GM21423 (cell line): Measurements from ENCODE around the gene HOXB6.

ENCODE experiments used
- ATAC-seq: cut with Tn5 transposase; IDR thresholded peaks from one replicate; pipeline ENCODE4 v1.9.1; 2021; ENCODE audit warnings: mild to moderate bottlenecking, moderate library complexity; ENCODE audit not compliant: unreplicated experiment

Gene HOXB6

DNA sequence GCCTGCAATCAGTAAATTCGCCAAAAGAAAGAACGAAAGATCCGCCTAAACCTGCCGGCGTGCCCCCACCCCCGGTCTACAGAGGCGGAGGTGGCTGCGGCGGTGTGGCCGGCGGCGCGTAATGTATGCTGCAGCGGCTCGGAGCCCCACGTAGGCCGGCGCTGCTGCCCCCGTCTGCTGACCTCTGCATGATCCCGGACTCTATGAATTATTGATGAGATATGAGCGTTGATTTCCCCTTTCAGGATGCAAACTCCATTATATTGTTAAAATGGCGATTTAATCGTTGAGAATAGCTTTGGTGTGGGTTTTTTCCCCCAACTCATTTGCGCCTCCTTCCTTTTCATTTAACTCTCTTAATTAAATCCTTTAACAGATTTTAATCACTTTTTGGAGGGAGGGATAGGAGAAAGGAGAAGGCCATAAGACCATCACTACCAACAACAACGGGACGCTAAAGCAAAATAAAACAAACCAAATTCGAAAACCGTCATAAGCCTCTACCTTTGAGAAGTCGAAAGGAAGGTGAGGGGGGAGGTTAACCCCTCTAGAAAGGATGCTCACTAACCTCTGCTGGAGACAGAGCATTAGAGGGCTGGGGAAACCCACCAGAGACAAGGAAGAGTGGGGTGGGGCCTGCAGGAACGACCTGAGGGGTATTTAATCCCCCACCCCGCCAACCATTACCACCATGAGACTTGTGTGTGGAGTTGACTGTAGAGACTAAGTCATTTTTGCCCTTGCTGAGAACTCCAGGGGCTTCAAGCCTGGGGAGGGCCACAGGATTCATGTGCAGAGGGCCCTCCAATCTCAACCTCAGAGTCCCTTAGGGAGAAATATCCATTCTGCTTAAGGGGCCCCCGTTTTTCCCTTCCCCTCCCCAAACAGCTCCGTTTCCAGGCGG is 18.2 kb downstream of the HOXB6 start:
- ATAC-seq: no peak

DNA sequence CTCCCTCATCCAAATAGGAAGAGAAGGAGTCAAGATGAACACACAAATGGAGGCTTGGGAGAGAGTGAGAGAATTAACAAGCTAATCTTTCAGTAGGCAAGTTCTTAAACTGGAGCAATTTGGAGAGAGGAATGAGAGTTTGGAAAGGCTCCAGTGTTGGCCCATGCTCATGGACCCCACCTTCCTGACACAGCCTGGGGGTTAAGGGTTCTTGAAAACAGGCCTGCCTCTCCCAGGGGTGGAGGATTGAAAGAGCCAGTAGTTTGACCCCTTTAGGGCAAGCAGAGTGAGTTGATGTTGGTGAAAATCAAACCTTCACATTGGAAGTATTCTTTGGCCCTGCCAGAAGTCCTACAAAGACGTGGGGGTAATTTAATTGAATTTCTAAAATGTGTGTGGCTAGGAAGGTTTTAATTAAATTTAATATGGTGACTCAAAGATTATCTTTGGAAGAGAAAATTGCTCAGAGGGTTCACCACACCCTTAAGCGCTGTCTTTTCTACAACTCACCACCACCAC is 20.5 kb downstream of the HOXB6 start:
- no peak for ATAC-seq

DNA sequence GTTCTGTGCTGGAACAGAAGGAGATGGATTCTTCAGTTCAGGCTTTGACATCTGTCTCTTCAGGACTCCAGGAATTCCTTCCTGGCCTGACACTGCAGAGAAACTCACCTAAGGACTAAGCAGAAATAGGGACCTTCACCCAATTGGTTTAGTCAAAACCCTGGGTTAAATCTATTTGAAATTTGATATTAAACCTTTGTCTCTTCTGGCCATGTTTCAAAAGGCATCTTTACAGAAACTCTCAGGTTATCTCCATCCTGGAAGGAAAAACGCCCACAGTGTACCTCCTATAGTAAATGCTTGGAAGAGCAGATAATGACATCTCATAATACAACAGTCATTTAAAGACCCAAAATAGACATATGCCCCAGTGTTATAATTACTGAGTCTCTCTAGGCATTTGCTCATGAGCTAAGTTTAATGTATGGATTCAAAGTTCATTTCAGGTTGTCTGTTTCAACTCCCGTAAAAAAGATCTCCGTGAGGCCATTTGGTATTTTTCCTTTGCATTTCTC is 21.0 kb downstream of the HOXB6 start:
- ATAC-seq: no peak

DNA sequence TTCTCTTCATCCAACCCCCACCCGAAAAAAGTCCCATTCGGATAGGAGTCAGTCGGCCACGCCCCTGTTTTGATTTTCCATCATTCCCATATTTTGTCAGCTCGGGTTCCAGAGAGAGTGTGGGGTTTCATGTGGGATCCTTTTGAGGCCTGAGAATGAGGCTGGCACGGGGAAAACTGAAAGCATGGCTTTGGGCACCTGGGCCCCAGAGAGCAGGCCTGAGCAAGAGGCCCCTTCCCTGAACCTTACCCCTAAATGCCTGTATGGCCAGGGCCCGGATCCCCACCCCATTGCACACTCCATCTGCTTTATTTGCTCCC is 22.1 kb downstream of the HOXB6 start:
- ATAC-seq: no peak

DNA sequence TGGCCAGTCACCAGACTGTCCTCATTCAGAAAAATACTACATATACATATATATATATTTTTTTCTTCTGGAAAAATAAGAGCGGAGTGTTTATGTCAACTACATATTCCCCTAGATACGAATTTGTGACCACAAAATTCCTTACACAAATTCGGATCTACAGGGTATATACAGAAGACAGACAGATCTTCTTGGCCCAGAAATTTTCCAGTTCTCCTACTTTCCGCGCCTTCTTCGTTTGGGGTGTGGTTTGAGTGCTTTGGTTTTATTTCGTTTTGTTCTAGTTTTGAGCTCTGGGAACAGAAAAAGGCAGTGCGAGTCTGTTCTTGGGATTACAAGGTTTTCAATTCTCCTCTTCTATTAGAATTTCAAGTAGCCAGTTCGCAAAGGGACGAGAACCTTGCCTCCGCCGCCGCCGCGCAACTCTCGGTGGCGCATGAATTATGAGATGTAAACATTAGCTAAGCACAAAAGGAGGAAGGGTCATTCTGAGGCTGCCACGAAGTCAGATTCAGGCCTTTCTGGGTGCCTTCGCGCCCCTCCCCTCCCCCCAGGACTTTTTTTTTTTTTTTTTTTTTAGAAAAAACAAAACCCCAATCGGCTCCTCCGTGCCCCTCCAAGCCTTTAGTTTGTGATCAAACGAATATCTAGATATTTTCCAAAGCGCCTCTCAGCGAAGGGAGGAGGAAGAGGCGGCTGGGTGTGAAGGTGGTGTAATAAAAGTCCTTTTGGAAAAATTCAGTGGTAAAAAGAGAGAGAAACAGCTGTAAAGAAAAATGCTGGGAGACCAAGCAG is 24.8 kb downstream of the HOXB6 start:
- ATAC-seq: no peak

DNA sequence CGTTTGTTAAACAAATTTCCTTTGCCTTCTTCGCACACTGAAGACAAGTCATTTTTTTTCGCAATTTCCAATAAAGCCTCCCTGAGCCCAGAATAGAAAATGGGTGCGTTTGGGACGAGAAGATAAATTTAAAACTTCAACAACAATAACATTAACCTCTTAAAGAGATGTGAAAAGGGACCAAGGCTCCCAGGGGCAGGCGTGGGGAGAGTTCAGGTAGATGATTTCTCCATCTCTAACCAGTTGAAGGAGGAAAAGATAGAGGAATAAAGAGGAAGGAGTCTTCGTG is 25.4 kb downstream of the HOXB6 start:
- no peak for ATAC-seq

DNA sequence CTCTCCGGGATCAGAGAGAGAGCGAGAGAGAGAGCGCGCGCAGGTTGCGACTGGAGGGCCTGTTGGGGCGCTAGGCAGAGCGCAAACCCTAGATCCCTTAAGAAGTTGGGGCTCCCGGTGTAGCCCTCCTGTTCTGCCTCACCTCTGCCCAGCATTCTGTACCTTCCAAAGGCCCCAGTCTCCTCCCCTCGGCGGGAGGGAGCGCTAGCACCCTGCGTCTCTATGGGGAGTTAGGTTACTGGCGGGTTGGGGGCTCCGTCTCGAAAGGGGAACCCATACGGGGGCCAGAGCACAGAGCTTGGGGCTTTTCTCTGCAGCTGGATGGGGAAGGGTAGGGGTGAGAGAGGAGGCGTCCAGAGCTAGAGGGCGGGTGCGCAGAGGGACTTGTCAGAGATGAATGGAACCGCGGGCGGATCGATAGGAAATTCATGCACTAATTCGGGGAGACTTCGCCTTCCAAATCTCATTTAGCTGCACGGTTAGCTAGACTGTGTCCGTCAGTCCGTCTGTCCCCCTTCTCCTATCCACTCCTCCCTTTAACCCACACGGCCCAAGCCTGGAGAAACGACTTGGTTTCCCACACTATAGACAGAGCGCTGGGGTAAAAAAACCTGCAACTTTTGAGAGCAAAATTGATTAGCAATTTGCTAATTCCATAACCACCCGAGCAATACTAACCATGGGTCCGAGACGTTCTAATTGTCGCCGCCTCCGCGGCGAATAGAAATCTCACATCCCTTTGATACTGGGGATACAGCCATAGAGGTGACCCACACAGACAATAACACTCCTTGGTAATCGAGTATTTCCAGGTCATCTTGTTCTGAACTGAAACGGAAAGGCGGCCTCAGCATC is 25.9 kb downstream of the HOXB6 start:
- no peak for ATAC-seq

DNA sequence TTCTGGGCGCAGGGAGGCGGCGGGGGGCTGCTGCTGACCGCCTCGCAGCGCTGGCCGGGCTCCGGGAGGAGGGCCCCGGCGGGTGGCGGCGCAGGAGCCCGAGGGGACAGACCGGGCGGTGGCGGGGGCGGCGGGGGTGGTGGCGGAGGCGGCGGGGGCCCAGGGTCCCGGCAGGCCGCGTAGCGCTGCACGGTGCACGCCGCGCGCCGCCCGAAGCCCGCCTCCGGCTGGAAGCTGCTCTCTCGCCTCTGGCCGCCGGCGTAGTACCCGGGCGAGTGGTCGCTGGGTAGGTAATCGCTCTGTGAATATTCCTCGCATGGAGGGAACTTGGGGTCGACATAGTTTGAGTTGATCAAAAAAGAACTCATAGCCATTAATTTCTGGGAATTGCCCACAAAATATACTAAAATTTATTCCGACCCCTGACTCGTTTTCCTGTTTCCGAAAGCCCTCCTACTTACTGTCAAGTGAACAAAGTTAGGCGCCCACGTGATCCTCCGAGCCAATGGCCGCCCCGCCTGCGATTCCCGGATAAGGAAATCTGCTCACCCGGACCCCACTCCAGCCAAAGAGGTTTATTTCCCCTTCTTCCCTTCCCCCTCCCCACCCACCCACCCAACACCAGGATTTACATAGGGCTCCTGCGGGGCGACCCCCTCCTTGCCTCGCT is 26.7 kb downstream of the HOXB6 start, which contains the start of gene HOXB4:
Gene HOXB4, minus strand, starts transcription at position 405 of the 670 bp plus-strand sequence. Its CDS starts 31 bp downstream, at position 374.
- ATAC-seq: no peak

DNA sequence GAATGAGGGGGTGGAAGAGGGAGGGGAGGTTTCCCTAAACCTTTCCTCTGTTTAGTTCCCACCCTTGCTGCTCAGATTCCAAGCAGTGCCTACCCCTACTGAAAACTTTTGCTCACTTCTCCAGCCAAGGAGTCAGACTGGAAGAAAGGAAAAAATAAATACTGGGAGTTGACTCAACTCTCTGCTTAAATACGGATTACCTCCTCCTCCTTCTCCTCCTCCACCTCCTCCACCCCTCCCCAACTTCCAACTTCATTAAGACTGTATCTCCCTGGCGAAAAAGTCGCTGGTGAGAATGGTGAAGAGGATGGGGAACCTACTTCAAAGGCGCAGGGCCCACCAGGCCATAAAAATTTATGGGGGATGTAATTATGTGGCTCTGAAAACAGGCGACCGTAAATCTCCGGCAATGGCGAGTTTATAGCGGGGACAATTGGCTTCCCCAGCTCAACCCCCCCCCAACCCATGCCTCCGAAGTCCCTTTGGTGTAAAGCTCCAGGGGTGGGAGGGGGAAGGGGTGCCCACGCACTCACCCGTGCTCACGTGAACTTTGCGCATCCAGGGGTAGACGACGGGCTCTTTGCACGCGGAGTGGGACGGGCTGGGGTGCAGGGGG is 27.3 kb downstream of the HOXB6 start:
- no peak for ATAC-seq

DNA sequence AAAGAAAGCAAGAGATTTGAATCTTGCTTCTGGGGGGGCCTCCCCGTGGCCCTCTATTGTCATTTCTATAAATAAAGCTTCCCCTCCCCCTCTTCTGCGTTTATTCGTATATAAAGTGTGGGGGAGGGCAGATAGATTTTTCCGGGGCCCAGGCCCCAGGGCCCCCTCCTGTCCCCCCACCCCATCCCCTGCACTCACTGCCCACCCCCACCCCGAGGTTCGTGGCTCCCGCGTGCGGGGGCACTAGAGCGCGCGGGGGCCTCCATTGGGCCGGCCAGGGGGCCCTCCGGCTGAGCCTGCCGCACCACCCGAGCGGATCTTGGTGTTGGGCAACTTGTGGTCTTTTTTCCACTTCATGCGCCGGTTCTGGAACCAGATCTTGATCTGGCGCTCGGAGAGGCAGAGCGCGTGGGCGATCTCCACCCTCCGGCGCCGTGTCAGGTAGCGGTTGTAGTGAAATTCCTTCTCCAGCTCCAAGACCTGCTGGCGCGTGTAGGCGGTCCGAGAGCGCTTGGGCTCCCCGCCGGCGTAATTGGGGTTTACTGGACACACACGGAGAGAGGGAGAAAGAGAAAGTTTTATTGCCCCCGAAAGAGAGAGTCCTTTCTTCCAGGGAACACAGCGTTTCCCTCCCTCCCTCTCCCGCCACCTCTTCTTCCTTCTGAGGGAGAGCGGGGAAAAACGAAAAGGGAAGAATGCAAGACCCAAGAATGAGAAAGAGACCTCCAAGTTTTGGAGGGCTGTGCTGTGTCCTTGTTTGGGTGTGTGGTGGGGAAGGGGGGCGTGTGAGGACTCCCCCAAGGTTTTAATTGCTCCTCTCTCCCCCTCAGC is 28.1 kb downstream of the HOXB6 start:
- ATAC-seq: no peak

DNA sequence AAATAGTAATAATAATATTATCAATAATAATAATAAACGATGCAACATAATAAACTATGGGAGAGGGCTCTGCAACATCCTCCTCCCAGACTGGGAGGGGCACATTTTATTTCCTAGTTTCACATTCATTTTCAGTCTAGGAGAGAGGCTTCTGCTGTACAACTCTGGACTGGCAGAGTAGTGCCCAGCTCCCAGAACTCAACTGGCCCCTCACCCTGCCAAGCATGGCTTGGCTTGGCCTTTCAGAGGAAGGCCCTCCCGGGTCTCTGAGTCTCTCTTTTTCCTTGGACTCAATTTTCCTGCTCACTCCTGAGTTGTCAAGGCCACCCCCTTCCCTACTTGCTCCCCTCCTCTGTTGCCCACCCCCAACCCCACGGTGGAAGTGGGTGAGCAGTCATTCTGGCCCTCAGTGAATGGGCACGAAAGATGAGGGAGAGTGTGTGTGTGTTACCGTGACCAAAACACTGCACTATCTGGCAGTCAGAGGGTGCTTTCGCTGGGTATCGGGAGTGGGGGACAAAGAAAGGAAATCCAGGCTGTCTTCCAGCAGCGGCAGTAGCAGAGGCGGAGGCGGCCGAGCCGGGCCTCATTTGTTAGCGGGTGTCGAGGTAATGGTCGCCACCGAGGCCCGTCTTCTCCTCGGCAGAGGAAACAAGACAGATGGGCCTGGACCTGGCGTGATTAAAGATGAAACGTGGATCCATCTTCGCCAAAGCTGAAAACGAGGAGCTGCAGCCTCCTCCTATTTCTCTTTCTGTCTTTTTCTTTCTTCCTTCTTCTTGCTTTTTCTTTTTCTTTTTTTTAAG is 28.9 kb downstream of the HOXB6 start:
- ATAC-seq: no peak

DNA sequence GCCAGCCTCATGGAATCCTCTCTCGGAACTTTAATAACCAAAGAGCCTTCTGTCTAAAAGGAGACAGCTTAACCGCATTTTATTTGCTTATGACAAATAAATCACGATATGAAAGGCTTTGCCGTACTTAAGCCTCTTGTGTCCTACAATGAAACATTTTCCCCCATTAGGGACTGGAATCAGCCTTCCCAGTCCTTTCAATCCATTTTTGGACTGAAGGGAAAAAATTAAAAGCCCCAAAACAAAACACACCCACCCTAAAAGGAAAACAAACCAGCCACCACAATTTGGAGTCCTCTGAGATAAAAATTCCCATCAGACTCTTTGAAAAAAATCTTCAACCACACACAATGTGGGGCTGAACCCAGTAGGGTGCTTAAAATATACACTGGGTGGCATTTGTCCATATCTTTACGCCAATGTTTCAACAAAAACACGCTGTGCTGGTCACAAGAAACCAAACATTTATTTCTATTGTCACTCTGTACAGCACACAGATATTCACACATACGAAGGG is 29.7 kb downstream of the HOXB6 start:
- no peak for ATAC-seq

DNA sequence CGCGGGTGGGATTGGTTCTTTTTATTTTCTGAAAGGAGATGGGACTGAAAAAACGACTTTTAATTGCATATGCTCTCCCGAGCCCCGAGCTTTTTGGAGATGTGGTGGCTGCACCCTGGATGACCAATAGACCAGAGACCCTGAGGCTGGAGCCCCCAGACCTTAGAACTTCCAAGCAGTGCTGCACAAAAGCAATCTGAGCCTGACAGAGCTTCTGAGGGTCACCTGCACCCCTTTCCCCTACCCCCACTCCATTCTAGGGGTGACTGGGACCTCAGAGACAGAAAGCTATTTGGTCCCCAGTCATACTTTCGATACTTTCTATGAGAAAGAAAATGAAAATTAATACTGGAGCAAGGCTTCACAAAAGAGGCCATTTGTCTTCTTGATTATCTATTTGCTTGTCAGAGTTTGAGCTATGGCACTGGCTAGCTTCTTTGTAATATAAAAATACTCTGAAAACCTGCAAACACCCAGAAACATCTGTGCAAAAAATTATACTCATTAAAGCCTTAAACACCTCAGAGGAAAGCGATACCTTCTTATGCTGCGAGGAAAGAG is 30.2 kb downstream of the HOXB6 start:
- ATAC-seq: no peak

DNA sequence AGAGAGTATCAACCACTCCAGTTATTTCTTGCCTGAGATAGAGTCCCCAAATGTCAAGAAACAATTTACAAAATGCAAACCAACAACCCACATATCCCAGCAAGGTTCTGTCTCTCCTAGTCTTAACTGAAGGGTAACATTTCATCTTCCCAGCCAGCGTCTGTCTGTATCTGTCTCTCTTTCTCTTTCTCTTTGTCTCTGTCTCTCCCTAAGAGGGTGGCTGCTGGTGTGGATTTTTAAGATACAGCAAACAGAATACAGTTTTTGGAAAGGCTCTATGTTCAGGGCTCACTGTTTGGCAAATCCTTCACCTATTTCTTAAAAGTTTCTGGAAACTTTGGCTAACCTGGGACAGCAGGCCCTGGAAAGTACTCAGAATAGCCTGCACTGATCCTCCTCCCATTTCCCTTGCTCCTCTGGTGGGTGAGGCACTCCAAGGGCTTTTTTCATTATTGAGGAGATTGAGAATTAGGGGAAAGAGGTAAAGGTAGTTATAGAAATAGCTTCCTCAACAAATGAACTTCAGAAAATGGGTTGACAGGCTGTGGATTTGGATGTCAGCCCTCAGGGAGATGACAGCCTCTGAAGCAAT is 32.9 kb downstream of the HOXB6 start:
- ATAC-seq: no peak

DNA sequence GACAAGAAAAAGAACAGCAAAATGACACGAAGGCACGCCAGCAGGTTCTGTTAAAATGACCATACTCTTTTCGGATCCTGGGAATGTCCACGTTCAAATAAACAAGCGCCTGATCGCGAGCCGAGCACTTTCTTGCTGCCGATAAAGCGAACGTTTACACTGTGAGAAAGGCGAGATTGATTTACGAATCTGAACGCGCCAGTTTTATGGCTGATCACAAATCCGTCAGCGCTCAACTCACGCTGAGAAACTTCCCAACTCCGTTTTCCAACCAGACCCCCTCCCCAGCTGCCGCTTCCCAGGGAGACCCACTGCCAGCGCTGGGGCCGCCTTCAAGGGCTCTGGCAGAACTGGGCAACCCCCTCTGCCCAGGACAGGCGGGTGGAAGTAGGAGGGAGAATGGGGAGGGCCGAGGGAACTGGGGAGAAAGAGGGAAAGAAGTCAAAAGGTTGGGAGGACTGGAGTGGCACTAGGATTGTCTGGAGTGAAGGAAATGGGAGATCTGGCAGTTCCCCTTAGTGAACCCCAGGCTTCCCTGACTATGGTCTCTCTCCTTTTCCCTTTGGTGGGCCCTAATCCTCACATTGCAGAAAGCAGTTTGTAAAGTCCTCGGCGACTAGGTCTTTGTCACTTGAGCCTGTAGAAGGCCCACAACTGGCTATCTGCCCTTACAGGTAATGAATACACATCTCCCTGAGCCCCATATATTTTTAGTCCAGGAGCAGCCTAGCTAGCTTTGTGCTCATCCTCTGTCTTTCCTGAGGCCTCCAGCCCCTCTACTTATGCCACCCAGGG is 33.6 kb downstream of the HOXB6 start:
- ATAC-seq: no peak

DNA sequence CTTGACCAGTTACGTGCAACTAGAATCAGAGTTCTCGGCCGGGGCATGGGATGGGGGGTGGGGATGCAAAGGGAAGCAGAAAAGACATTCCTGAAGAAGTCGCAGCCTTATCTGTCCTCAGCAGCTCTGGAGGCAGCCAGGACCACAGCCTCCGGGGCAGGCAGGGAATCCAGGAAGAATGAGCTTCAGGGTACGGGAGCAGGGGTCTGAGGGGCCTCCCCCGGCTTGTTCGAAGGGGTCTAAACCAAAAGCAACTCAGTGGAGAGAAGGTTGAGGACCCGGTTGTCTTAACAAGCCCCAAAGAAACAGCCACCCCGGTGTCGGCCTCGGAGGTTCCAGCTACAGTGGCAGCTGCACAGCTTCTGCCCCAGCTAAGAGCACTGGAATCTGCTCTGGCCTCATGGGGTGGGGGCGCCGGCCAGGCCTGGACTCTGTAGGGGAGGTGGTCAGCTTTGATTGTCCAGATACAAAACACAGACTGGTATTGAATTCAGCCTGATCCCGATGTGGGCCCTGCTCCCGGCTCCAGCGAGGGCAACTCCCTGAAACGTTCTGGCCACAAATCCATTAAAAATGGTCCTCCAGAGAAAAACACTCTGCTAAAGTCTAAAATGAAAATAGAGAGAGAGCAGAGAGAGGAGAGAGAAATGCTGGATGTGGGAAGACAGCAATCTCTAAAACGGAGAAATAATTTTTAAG is 34.3 kb downstream of the HOXB6 start:
- ATAC-seq: no peak
